GM21529 (cell line): ENCODE measurements around the gene HCFC2.
"Not testable (repeated sequence)": the region's sequence is repeated elsewhere in the genome, so short reads cannot be mapped to it uniquely, and the experiment has no call there.

ENCODE experiments used
- ATAC-seq: cut with Tn5 transposase; IDR thresholded peaks from one replicate; pipeline ENCODE4 v1.9.1; 2021; ENCODE audit not compliant: unreplicated experiment

HCFC2 gene

GRCh38 chr12:104114834-104115586 is 50.7 kb downstream of the HCFC2 start:
- ATAC-seq, result not testable (repeated sequence)

GRCh38 chr12:104115587-104115975 is 51.2 kb downstream of the HCFC2 start:
- ATAC-seq, result no peak

DNA sequence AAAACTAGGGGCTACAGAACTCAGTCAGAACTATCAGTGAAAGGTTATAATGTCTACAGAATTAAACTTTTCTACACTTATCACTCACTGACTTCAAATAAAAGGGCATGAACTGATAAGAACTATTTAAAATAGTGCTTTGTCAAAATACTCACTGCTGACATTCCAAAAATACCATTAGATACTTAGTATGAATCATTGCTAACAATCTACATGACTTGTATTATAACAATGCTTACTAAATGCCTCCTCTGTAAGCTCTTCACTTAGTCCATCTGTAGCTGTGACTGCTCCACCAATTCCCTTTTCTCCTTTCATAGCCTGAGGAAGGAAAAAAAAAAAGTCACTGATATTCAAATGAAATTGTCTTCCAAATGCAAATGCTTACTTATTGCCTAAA is 56.7 kb downstream of the HCFC2 start:
- ATAC-seq, result no peak

- ATAC-seq, result no peak
Measured at GRCh38 chr12:104122298-104122697, 58.0 kb downstream of the HCFC2 start.

GRCh38 chr12:104126548-104126947 is 62.2 kb downstream of the HCFC2 start:
- no peak for ATAC-seq

DNA sequence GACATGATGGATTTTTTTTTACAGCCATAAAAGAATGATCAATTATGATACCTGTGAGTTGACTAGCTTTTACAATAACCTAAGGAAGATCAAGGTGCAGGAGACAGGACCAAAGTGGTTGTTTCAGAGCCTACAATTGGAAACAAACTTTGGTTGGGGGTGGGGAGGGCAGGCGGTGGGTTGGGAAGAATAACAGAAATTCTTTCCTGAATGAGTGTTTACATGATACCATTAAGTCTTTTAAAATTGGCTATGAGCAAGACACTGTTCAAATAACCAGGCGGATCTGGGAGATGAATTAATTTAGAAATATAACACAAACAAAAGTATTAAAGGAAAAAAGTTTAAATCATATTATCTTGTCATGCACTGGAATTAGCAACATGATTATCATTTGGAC is 66.4 kb downstream of the HCFC2 start:
- no peak for ATAC-seq

DNA sequence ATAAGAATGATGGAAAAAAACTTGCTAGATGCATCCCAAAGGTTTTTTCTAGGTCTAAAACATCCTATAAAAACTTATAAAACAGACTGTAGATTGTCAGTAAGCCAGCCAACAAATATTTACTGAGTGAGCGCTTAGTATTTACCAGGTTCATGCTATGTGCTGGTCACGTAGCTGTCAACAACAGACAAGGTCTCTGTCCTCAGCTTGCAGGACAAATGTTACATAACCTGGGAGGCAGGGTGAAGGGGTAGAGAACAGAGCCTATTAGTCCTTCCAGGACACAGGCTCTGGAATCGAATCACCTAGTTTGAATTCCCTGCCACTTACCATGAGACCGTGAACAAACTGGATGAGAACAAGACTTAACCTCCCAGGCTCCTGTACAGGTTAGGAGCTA is 67.3 kb downstream of the HCFC2 start:
- ATAC-seq, result no peak

- no peak for ATAC-seq
Measured at GRCh38 chr12:104132351-104132956, 68.1 kb downstream of the HCFC2 start.

GRCh38 chr12:104133321-104133720 is 69.0 kb downstream of the HCFC2 start:
- no peak for ATAC-seq

GRCh38 chr12:104133866-104134265 is 69.5 kb downstream of the HCFC2 start:
- ATAC-seq, result no peak

GRCh38 chr12:104134882-104135281 is 70.6 kb downstream of the HCFC2 start:
- no peak for ATAC-seq

DNA sequence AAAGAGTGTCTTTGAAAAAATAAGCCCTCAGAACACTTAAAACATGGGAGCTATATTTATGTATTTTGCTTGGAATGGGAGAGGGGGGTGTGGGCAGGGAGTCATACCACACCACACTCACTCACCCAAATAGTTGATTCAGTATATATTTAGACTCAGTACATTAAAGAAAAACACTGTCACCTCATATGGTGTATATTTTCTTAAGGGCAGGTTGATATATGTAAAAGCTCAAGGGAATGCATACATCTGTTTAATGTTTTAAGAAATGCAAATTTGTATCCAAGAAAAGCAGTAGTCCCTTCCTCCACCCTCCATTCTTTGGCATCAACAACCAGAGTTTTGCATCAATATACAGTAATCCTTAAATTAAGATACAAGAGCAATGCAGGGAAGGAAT is 72.2 kb downstream of the HCFC2 start:
- no peak for ATAC-seq

DNA sequence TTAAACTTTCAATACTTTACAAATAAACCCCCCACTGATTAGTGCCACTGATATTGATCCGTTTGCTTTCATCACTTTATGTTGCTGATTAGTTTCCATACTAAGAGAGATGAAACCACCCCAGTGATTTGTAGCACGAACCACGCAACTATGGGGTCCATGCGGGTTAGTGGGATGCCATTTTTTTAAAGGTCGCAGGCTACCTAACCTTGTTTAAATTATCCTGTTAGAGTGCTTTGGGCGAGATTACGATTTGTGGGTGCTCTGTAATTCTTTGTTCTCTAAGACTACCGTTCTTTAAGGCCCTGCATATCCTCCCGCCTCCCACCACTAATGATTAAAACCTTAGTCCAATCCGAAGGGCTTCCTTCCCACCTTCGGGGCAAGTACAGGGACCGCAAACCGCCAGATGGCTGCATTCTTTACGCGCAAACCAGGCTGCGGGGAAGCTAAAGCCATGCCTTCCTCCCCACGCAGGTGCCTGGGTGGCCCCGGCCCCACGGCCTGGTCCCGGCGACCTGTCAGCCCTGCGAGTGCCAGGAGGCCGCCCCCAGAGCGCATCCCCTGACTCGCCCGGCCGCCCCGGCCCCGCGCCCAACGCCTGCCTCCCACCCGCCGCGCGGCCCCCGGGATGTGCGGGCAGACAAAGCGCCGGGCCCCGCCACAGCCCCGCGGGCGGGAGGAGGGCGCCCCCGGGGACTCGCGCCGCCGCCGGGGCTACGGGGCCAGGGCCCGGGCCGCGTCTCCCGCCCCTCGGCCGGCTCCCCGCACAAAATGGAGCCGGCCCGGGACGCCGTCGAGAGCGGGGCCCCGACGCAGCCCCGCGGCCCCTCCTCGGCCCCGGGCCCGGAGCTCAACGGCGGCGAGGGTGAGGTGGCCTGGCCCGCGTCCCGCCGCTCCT is 72.9 kb downstream of the HCFC2 start:
- peak; percentile 27 for ATAC-seq

GRCh38 chr12:104137902-104138796 is 73.8 kb downstream of the HCFC2 start, which contains the start of gene NFYB:
TSS of gene NFYB (minus strand) at chr12:104138210. CDS start at chr12:104135453, 2,757 bp downstream.
- ATAC-seq, result peak; percentile 94

- ATAC-seq, result no peak
Measured at GRCh38 chr12:104138797-104139152, 74.4 kb downstream of the HCFC2 start.

GRCh38 chr12:104142543-104142942 is 78.2 kb downstream of the HCFC2 start:
- ATAC-seq, result no peak

DNA sequence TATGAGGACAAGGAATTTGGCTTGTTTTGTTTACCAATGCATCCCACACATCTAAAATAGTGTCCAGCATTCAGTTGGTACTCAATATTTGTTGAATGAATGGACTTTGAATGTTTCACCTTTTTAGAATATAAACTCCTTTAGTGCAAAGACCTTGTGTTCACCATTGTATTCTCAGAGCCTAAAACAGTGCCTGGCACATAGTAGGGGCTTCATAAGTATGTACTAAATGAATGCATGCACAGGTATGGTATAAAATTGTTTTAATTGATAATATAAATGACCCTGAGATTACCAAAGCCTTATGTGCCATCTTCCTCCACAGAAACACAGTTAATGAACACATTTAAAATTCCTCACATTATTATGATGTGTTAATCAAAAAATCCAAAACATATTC is 78.7 kb downstream of the HCFC2 start:
- ATAC-seq, result no peak

- no peak for ATAC-seq
Measured at GRCh38 chr12:104143918-104144317, 79.6 kb downstream of the HCFC2 start.

DNA sequence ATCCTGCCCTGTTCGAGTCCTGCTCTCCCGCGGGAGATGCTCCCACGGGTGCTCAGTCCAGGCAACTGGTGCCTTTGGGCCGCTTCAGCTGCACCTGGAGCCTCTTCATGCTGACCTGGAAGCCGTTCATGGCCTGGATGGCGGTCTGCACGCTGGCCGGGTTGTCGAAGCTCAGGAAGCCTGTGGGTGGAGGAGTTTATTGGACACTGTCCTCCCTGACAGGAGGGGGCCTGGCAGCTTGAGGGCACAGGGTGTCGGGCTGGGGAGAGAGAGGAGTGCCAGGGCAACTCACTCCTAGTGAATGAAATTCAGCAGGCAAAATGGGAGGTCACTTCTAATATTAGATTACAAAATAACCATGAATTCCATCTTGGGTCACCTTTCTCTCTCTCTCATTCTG is 83.0 kb downstream of the HCFC2 start:
- no peak for ATAC-seq

DNA sequence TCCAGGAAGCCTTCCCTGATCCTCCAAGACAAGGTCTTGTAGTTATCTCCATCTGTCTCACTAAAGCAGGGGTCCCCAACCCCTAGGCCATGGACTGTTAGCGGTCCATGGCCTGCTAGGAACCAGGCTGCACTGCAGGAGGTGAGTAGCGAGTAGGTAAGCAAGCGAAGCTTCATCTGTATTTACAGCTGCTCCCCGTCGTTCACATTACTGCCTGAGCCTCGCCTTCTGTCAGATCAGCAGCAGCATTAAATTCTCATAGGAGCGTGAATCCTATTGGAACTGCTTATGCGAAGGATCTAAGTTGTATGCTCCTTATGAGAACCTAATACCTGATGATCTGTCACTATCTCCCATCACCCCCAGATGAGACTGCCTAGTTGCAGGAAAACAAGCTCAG is 86.1 kb downstream of the HCFC2 start:
- ATAC-seq, result no peak
